GM18951 (cell line): Measurements from ENCODE around the gene MSH2.
"Not testable (repeated sequence)": the region's sequence is repeated elsewhere in the genome, so short reads cannot be mapped to it uniquely, and the experiment has no call there.

Experiments
- POLR2A ChIP-seq: IDR thresholded peaks from 4 replicates; pipeline ENCODE4 v1.6.1; 2011; ENCODE audit warnings: mild to moderate bottlenecking; ENCODE audit not compliant: insufficient read length, insufficient read depth; ENCODE audit errors: extremely low read depth
- in situ Hi-C: fragments of 300-500 bp; cut with MboI; formaldehyde crosslinking; loops from one replicate; pipeline ENCODE4 v1.12.0; 2022; ENCODE audit warnings: low sequenced_read_pairs, mixed read lengths, inconsistent platforms; ENCODE audit not compliant: unreplicated experiment

MSH2 gene

GRCh38 chr2:47499621-47500309 is 96.8 kb downstream of the MSH2 start:
- TF ChIP-seq POLR2A: no peak
- in situ Hi-C loops: no loop called here

GRCh38 chr2:47501374-47502200 is 98.6 kb downstream of the MSH2 start:
- in situ Hi-C loops: no loop called here
- no peak for TF ChIP-seq POLR2A

GRCh38 chr2:47502498-47502897 is 99.5 kb downstream of the MSH2 start:
- in situ Hi-C loops: not testable (repeated sequence)

GRCh38 chr2:47503481-47504070 is 100.6 kb downstream of the MSH2 start:
- no peak for TF ChIP-seq POLR2A
- in situ Hi-C loops: no loop called here

- in situ Hi-C loops: no loop called here
- no peak for TF ChIP-seq POLR2A
Observed at GRCh38 chr2:47504174-47504810, 101.3 kb downstream of the MSH2 start.

GRCh38 chr2:47506024-47506423 is 103.1 kb downstream of the MSH2 start:
- TF ChIP-seq POLR2A: no peak

GRCh38 chr2:47506436-47506835 is 103.5 kb downstream of the MSH2 start:
- in situ Hi-C loops: no loop called here

More at GRCh38 chr2:47506024-47506423, 103.1 kb downstream of the MSH2 start:
- in situ Hi-C loops: no loop called here

GRCh38 chr2:47508080-47508479 is 105.1 kb downstream of the MSH2 start:
- no peak for TF ChIP-seq POLR2A
- in situ Hi-C loops: no loop called here

More at GRCh38 chr2:47506436-47506835, 103.5 kb downstream of the MSH2 start:
- no peak for TF ChIP-seq POLR2A

GRCh38 chr2:47508641-47509040 is 105.7 kb downstream of the MSH2 start:
- in situ Hi-C loops: no loop called here
- TF ChIP-seq POLR2A: no peak

- in situ Hi-C loops: no loop called here
- no peak for TF ChIP-seq POLR2A
Observed at GRCh38 chr2:47509250-47509649, 106.3 kb downstream of the MSH2 start.

GRCh38 chr2:47509821-47510385 is 106.9 kb downstream of the MSH2 start:
- in situ Hi-C loops: no loop called here
- no peak for TF ChIP-seq POLR2A

GRCh38 chr2:47510745-47511144 is 107.8 kb downstream of the MSH2 start:
- in situ Hi-C loops: no loop called here
- no peak for TF ChIP-seq POLR2A

- in situ Hi-C loops: no loop called here
- TF ChIP-seq POLR2A: no peak
Observed at GRCh38 chr2:47512581-47513083, 109.7 kb downstream of the MSH2 start.
